K562 (cell line): ENCODE data around the gene PPARG. TPM values are rescaled to one million over a fixed set of nuclear protein-coding genes. Genes with fewer than 3 reads are reported as not detected.

Source experiments
- ATAC-seq: fragments of 200-7000 bp; cut with Tn5 transposase; 3 replicates; pipeline ENCODE4 v1.9.1; 2020; ENCODE audit warnings: moderate library complexity
- BruUV-seq: library from RNA; stranded (reverse); fragments of 400-500 nt; replicated peaks from 2 replicates; lab custom pipeline; 2021; lab: Mats Ljungman, UMichigan
- CTCF ChIA-PET: fragments of 300-600 bp; formaldehyde crosslinking; extraction: SDS; loops from one replicate; lab custom pipeline; 2021; ENCODE audit warnings: low intra/inter-chr PET ratio; lab: Yijun Ruan, JAX
- POLR2A ChIA-PET: fragments of 300-600, 350-650 bp; sonication (Branson Sonifier 250); formaldehyde crosslinking; extraction: SDS; loops from one replicate; lab custom pipeline; 2021; ENCODE audit warnings: antibody characterized with exemption, inconsistent platforms; lab: Yijun Ruan, JAX
- DNase-seq, 4 experiments: peaks; one replicate each; pipeline versions ENCODE4 v3.0.0 to v3.0.0-alpha.2; 2011 to 2018; ENCODE audit warnings: low spot score in 3 of 4, mixed read lengths in 3 of 4; ENCODE audit errors: extremely low read depth in 1 of 4
- FAIRE-seq: peaks from 2 replicates; lab custom pipeline; 2011; peaks lifted over from hg19 to GRCh38; lab: Jason Lieb, UNC
- H2AFZ ChIP-seq: 2 replicates; pipeline ENCODE4 v1.6.0; 2011; ENCODE audit warnings: low read depth, low read length, control low read depth, inconsistent platforms
- H3K27ac ChIP-seq: fragments of 200-600 bp; 3 replicates; pipeline ENCODE4 v1.8.0; 2011; ENCODE audit warnings: low read depth, mild to moderate bottlenecking, control low read depth, inconsistent platforms, low read length, moderate library complexity, mixed read lengths; ENCODE audit errors: extremely low read depth
- H3K27me3 ChIP-seq, 2 experiments: fragments of 300-600 bp in 1 of 2; 2 replicates in 1 of 2; 3 replicates in 1 of 2; pipeline versions ENCODE4 v1.6.0 to v1.8.0; 2011; ENCODE audit warnings: inconsistent platforms in 2 of 2, low read length in 2 of 2, mild to moderate bottlenecking in 1 of 2, mixed read lengths in 1 of 2, moderate library complexity in 1 of 2; ENCODE audit not compliant: control insufficient read depth in 2 of 2, insufficient read depth in 2 of 2
- H3K36me3 ChIP-seq: fragments of 300-600 bp; 3 replicates; pipeline ENCODE4 v1.8.0; 2011; ENCODE audit warnings: mild to moderate bottlenecking, low read length, inconsistent platforms; ENCODE audit not compliant: control insufficient read depth, insufficient read depth
- H3K4me1 ChIP-seq, 2 experiments: fragments of 200-600 bp in 1 of 2; replicated peaks in 1 of 2; 2 replicates in 1 of 2; 3 replicates in 1 of 2; pipeline versions ENCODE4 v1.5.1 to v1.8.0; 2011; ENCODE audit warnings: inconsistent platforms in 2 of 2, low read length in 2 of 2, mild to moderate bottlenecking in 1 of 2, mixed read lengths in 1 of 2, moderate library complexity in 1 of 2; ENCODE audit not compliant: control insufficient read depth in 2 of 2, insufficient read depth in 2 of 2
- H3K4me2 ChIP-seq: 2 replicates; pipeline ENCODE4 v1.6.1; 2011; ENCODE audit warnings: low read length, control low read depth, inconsistent platforms, mixed read lengths; ENCODE audit not compliant: insufficient read depth
- H3K4me3 ChIP-seq: fragments of 200-600 bp; sonication (generic), shearing (Covaris generic); 2 replicates; pipeline ENCODE4 v1.5.1; 2016; ENCODE audit warnings: control low read depth, inconsistent platforms
- H3K79me2 ChIP-seq: fragments of 200-600 bp; 3 replicates; pipeline ENCODE4 v1.8.0; 2011; ENCODE audit warnings: low read length, inconsistent platforms; ENCODE audit not compliant: control insufficient read depth, insufficient read depth
- H3K9ac ChIP-seq, 2 experiments: 2 replicates each; pipeline versions ENCODE4 v1.6.0 to v1.6.1; 2011; ENCODE audit warnings: low read depth in 2 of 2, low read length in 2 of 2, control low read depth in 1 of 2, inconsistent platforms in 1 of 2, mild to moderate bottlenecking in 1 of 2, mixed read lengths in 1 of 2; ENCODE audit not compliant: insufficient read depth in 1 of 2
- H3K9me1 ChIP-seq: one replicate; pipeline ENCODE4 v1.6.0; 2011; ENCODE audit warnings: inconsistent platforms, mild to moderate bottlenecking, low read length, moderate library complexity; ENCODE audit not compliant: control insufficient read depth, insufficient read depth
- H3K9me3 ChIP-seq: replicated peaks from 2 replicates; pipeline ENCODE4 v1.5.1; 2011; ENCODE audit warnings: low read depth, low read length, inconsistent platforms; ENCODE audit not compliant: control insufficient read depth, insufficient read depth
- H4K20me1 ChIP-seq: replicated peaks from 2 replicates; pipeline ENCODE4 v1.6.1; 2011; ENCODE audit warnings: low read length, inconsistent platforms, mixed read lengths; ENCODE audit not compliant: control insufficient read depth, insufficient read depth
- C11orf30 ChIP-seq: fragments of 450-650 bp; IDR thresholded peaks from 2 replicates; pipeline ENCODE4 v1.6.1; 2016; ENCODE audit warnings: low read depth, mild to moderate bottlenecking
- CBX1 ChIP-seq: sonication (generic); IDR thresholded peaks from 2 replicates; pipeline ENCODE4 v1.6.1; 2016; ENCODE audit warnings: antibody characterized with exemption, low read depth, mild to moderate bottlenecking
- EGR1 ChIP-seq: fragments of 450-650 bp; conservative IDR thresholded peaks from 2 replicates; pipeline ENCODE4 v1.6.1; 2017; ENCODE audit warnings: mild to moderate bottlenecking
- ELF4 ChIP-seq: fragments of 450-650 bp; formaldehyde crosslinking; IDR thresholded peaks from 2 replicates; pipeline ENCODE4 v1.4.0; 2022; ENCODE audit warnings: missing genetic modification characterization
- GTF2B ChIP-seq: IDR thresholded peaks from 2 replicates; pipeline ENCODE4 v1.6.1; 2011; ENCODE audit not compliant: insufficient read length; ENCODE audit errors: extremely low read depth
- MAFG ChIP-seq: fragments of 450-650 bp; conservative IDR thresholded peaks from 2 replicates; pipeline ENCODE4 v1.6.1; 2016; ENCODE audit warnings: missing genetic modification characterization, missing compliant biosample characterization
- MTA3 ChIP-seq: fragments of 450-650 bp; formaldehyde crosslinking; IDR thresholded peaks from 2 replicates; pipeline ENCODE4 v1.6.1; 2017; ENCODE audit warnings: mild to moderate bottlenecking, borderline replicate concordance
- PCBP1 ChIP-seq: fragments of 200-400 bp; formaldehyde crosslinking; IDR thresholded peaks from 2 replicates; pipeline ENCODE4 v1.6.1; 2018; ENCODE audit warnings: mild to moderate bottlenecking, low read depth, low read length; ENCODE audit not compliant: poor library complexity, severe bottlenecking
- SMAD3 ChIP-seq: fragments of 450-650 bp; formaldehyde crosslinking; conservative IDR thresholded peaks from 2 replicates; pipeline ENCODE4 v1.4.0; 2020; ENCODE audit warnings: mild to moderate bottlenecking
- ZFP91 ChIP-seq: sonication (generic); formaldehyde crosslinking; IDR thresholded peaks from 2 replicates; pipeline ENCODE4 v1.8.0; 2022; ENCODE audit warnings: mild to moderate bottlenecking, missing genetic modification reagents
- ZFPM2 ChIP-seq: fragments of 250-450 bp; sonication (Bioruptor Pico); IDR thresholded peaks from 2 replicates; pipeline ENCODE4 v1.5.1; 2022; ENCODE audit warnings: mild to moderate bottlenecking
- ZMIZ1 ChIP-seq, 2 experiments: fragments of 150-350 bp in 1 of 2; IDR thresholded peaks; 2 replicates each; pipeline ENCODE4 v1.6.1; 2012 to 2016; ENCODE audit warnings: low read depth in 2 of 2, low read length in 2 of 2, mild to moderate bottlenecking in 1 of 2, moderate library complexity in 1 of 2
- ZNF143 ChIP-seq: sonication (generic); formaldehyde crosslinking; IDR thresholded peaks from 2 replicates; pipeline ENCODE4 v1.9.0; 2022; ENCODE audit warnings: mild to moderate bottlenecking, missing genetic modification reagents
- WGBS: fragments of 100-300 bp; shearing (Covaris generic); methylation state at CpG from one replicate; pipeline ENCODE4 v1.1.6; 2016; ENCODE audit warnings: low coverage, mixed read lengths; ENCODE audit not compliant: insufficient coverage; ENCODE audit errors: missing lambda C conversion rate; 5-methylcytosine and 5-hydroxymethylcytosine counted together
- in situ Hi-C: fragments of 300-500 bp; cut with MboI; formaldehyde crosslinking; loops from 4 replicates; pipeline ENCODE4 v1.15.0; 2018; ENCODE audit warnings: inconsistent platforms, mixed read lengths
- intact Hi-C: fragments of 100-400 bp; cut with micrococcal nuclease; formaldehyde crosslinking; loops from 2 replicates; pipeline ENCODE4 v1.14.2; 2022
- polyA plus RNA-seq, 8 experiments: library from polyadenylated mRNA; depleted of rRNA in 4 of 8; stranded (reverse) in 5 of 8; unstranded in 3 of 8; fragments of >200 nt; fragmentation: Nextera tagmentation in 2 of 8; fragmentation: Illumina TruSeq in 1 of 8; extraction: Ambion mirVana in 2 of 8; extraction: Trizol in 1 of 8; gene quantifications; 2 replicates each; pipeline versions ENCODE4 v1.2.1 to v1.2.3, GENCODE V29; 2011 to 2014; ENCODE audit warnings: inconsistent platforms in 1 of 8, missing spikeins in 1 of 8
- total RNA-seq, 7 experiments: library from RNA; depleted of rRNA in 6 of 7; stranded (reverse); fragments of >200 nt in 6 of 7; fragmentation: Illumina TruSeq in 2 of 7; extraction: Trizol in 2 of 7; gene quantifications; 2 replicates each; pipeline versions ENCODE4 v1.2.1 to v1.2.3, GENCODE V29; 2011 to 2021; ENCODE audit warnings: low replicate concordance in 1 of 7

Gene PPARG
- total and polyA plus RNA-seq, 9 of the 15 experiments (the other 6 are each of a cell fraction or from before 2014, with no cell fraction given) = not detected

GRCh38 chr3:12440927-12441714 is 152.3 kb downstream of the PPARG start (continued):
- TF ChIP-seq C11orf30 = peak; percentile 81
- no peak for TF ChIP-seq SMAD3 (CRISPR knock-in tag)
- no peak for TF ChIP-seq ELF4
- TF ChIP-seq MAFG (tag) = peak; percentile 64
- no peak for TF ChIP-seq PCBP1

GRCh38 chr3:12442654-12443501 is 154.0 kb downstream of the PPARG start:
- Histone ChIP-seq H3K4me1 (peaks cover 0 to 6% of the 10 kb centered on the region in 2 experiments; a peak in 2 of 5 replicates), H3K79me2 (no peaks in the 10 kb centered on the region), H2AFZ (no peak overlapping the region), H3K27ac (no peak overlapping the region), H3K27me3 (peaks cover 63 to 81% of the 10 kb centered on the region in 2 experiments), H3K4me2 (no peak overlapping the region), H3K9me1 (no peaks in the 10 kb centered on the region), H3K4me3 (no peak overlapping the region), H3K9ac (no peak overlapping the region), H3K9me3 (no peaks in the 10 kb centered on the region), H3K36me3 (no peaks in the 10 kb centered on the region), H4K20me1 (no peaks in the 10 kb centered on the region; the same call in 1 of the 2 replicates)
- in situ Hi-C loops (no loop called here), intact Hi-C loops (no loop called here)
- ATAC-seq (no peak), DNase-seq (no peak), FAIRE-seq (no peak)
- BruUV-seq = no TSS peak
- WGBS = 2% methylated on average over 20 of the region's 20 CpGs
- ChIA-PET CTCF (no interaction called here), POLR2A (interaction anchor here (0.6 to 1.5 kb wide), 4 partner anchors 23 to 71 kb away, joined by 3 to 4 read pairs (median 3); no protein-coding TSS in a partner anchor)
- TF ChIP-seq ZFP91 (CRISPR knock-in tag) (no peak), GTF2B (no peak), ZMIZ1 (IDR thresholded peaks at IDR 0.05; ENCODE audit: low read depth in 2 of 2, low read length in 2 of 2) (no peak), CBX1 (no peak), MTA3 (no peak), ZNF143 (CRISPR knock-in tag) (no peak), EGR1 (peak; percentile 54; the same call in 1 of the 2 replicates), ZFPM2 (CRISPR knock-in tag) (no peak)
